Measurements from ENCODE around the gene MUCL3.

DNA sequence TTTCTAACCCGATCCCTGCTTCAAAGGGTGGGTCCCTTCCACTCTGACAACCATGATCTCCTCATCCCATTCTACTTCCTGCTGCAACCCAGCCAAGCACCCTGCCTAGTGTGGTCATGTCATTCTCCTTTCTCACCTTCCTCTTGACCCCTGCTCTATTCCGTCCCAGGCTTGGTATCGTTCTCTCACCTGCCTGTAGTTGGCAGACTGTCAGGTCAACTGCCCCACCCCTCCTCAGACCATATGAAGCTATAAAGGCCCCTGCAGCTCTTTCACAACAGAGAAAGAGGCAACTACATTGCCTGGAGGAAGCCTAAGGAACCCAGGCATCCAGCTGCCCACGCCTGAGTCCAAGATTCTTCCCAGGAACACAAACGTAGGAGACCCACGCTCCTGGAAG is 42.7 kb downstream of the MUCL3 start, which contains the start of gene MUC21:
- TF ChIP-seq POLR2A (IDR thresholded peaks at IDR 0.05; ENCODE audit: low read depth, low read length), result no peak
- TF ChIP-seq TAF1 (IDR thresholded peaks at IDR 0.05; ENCODE audit: borderline replicate concordance, low read depth, low read length), result no peak
